ENCODE results near the gene ANKRD44. TPM values are rescaled to one million over a fixed set of nuclear protein-coding genes. Genes with fewer than 3 reads are reported as not detected.

ANKRD44 gene
- total RNA-seq, 1 donor from 2014 or later = 8.1 TPM

GRCh38 chr2:197209246-197209645 lies 101.3 kb downstream of the ANKRD44 start:
- H3K4me1 Mint-ChIP-seq (ENCODE audit: unreplicated experiment) = peaks cover 33% of the 10 kb centered on the region
- no peaks in the 10 kb centered on the region for H3K9me3 Mint-ChIP-seq (ENCODE audit: unreplicated experiment)
- H3K4me3 Mint-ChIP-seq (ENCODE audit: unreplicated experiment) = no peak overlapping the region
- no peaks in the 10 kb centered on the region for H3K36me3 Mint-ChIP-seq (ENCODE audit: low read depth, unreplicated experiment)
- H3K27ac Mint-ChIP-seq (ENCODE audit: unreplicated experiment) = no peak overlapping the region
- DNase-seq (ENCODE audit: low spot score) = no peak
- no peak for TF ChIP-seq CTCF (IDR thresholded peaks at IDR 0.05; ENCODE audit: unreplicated experiment)
- peaks cover 6% of the 10 kb centered on the region for H3K27me3 Mint-ChIP-seq (ENCODE audit: unreplicated experiment)

- Mint-ChIP-seq H3K27me3 (ENCODE audit: unreplicated experiment) (peaks cover 6% of the 10 kb centered on the region), H3K4me1 (ENCODE audit: unreplicated experiment) (peaks cover 33% of the 10 kb centered on the region), H3K9me3 (ENCODE audit: unreplicated experiment) (no peaks in the 10 kb centered on the region), H3K27ac (ENCODE audit: unreplicated experiment) (no peak overlapping the region), H3K4me3 (ENCODE audit: unreplicated experiment) (no peak overlapping the region), H3K36me3 (ENCODE audit: low read depth, unreplicated experiment) (no peaks in the 10 kb centered on the region)
- DNase-seq (ENCODE audit: low spot score) = no peak
- no peak for TF ChIP-seq CTCF (IDR thresholded peaks at IDR 0.05; ENCODE audit: unreplicated experiment)
Measured at GRCh38 chr2:197208841-197209240, 101.7 kb downstream of the ANKRD44 start.

- H3K4me1 Mint-ChIP-seq (ENCODE audit: unreplicated experiment) = peaks cover 32% of the 10 kb centered on the region
Measured at GRCh38 chr2:197208024-197208423, 102.6 kb downstream of the ANKRD44 start.

GRCh38 chr2:197207598-197207997 lies 103.0 kb downstream of the ANKRD44 start:
- peaks cover 6% of the 10 kb centered on the region for H3K27me3 Mint-ChIP-seq (ENCODE audit: unreplicated experiment)
- no peak overlapping the region for H3K4me3 Mint-ChIP-seq (ENCODE audit: unreplicated experiment)
- no peaks in the 10 kb centered on the region for H3K36me3 Mint-ChIP-seq (ENCODE audit: low read depth, unreplicated experiment)
- peaks cover 27% of the 10 kb centered on the region for H3K4me1 Mint-ChIP-seq (ENCODE audit: unreplicated experiment)
- H3K9me3 Mint-ChIP-seq (ENCODE audit: unreplicated experiment) = no peaks in the 10 kb centered on the region
- TF ChIP-seq CTCF (IDR thresholded peaks at IDR 0.05; ENCODE audit: unreplicated experiment) = no peak
- H3K27ac Mint-ChIP-seq (ENCODE audit: unreplicated experiment) = no peak overlapping the region
- DNase-seq (ENCODE audit: low spot score) = no peak

More at GRCh38 chr2:197208024-197208423, 102.6 kb downstream of the ANKRD44 start:
- Mint-ChIP-seq H3K4me3 (ENCODE audit: unreplicated experiment) (no peak overlapping the region), H3K9me3 (ENCODE audit: unreplicated experiment) (no peaks in the 10 kb centered on the region), H3K27ac (ENCODE audit: unreplicated experiment) (no peak overlapping the region), H3K27me3 (ENCODE audit: unreplicated experiment) (peaks cover 6% of the 10 kb centered on the region), H3K36me3 (ENCODE audit: low read depth, unreplicated experiment) (no peaks in the 10 kb centered on the region)
- no peak for DNase-seq (ENCODE audit: low spot score)
- no peak for TF ChIP-seq CTCF (IDR thresholded peaks at IDR 0.05; ENCODE audit: unreplicated experiment)

- TF ChIP-seq CTCF (IDR thresholded peaks at IDR 0.05; ENCODE audit: unreplicated experiment) = no peak
- Mint-ChIP-seq H3K4me1 (ENCODE audit: unreplicated experiment) (peaks cover 25% of the 10 kb centered on the region), H3K36me3 (ENCODE audit: low read depth, unreplicated experiment) (no peaks in the 10 kb centered on the region), H3K27me3 (ENCODE audit: unreplicated experiment) (peaks cover 6% of the 10 kb centered on the region), H3K27ac (ENCODE audit: unreplicated experiment) (no peak overlapping the region), H3K9me3 (ENCODE audit: unreplicated experiment) (no peaks in the 10 kb centered on the region), H3K4me3 (ENCODE audit: unreplicated experiment) (no peak overlapping the region)
- no peak for DNase-seq (ENCODE audit: low spot score)
Measured at GRCh38 chr2:197207106-197207505, 103.5 kb downstream of the ANKRD44 start.
